Neutrophil (primary cell): ENCODE results near the gene ASIC4.
A peak's percentile ranks its signal among the peaks of the same experiment; 100 is the strongest.

Source experiments
- H3K27ac ChIP-seq: fragments of 200-600 bp; sonication (generic); 2 replicates; pipeline ENCODE4 v1.5.1; 2016; ENCODE audit warnings: mild to moderate bottlenecking, moderate library complexity
- H3K27me3 ChIP-seq: fragments of 200-600 bp; sonication (generic); 2 replicates; pipeline ENCODE4 v1.6.0; 2016; ENCODE audit warnings: mild to moderate bottlenecking
- H3K36me3 ChIP-seq: fragments of 200-600 bp; sonication (generic); 2 replicates; pipeline ENCODE4 v1.5.1; 2017
- H3K4me1 ChIP-seq, 2 experiments: fragments of 200-600 bp in 1 of 2; sonication (generic) in 1 of 2; 1 replicate in 1 of 2; 2 replicates in 1 of 2; pipeline versions ENCODE4 v1.5.1 to v1.6.1; 2013 to 2016; ENCODE audit warnings: low read depth in 1 of 2, low read length in 1 of 2, mild to moderate bottlenecking in 1 of 2, moderate library complexity in 1 of 2; ENCODE audit not compliant: control insufficient read depth in 1 of 2, insufficient read depth in 1 of 2
- H3K4me3 ChIP-seq, 2 experiments: fragments of 200-600 bp in 1 of 2; sonication (generic) in 1 of 2; 1 replicate in 1 of 2; 2 replicates in 1 of 2; pipeline ENCODE4 v1.5.1; 2013 to 2016; ENCODE audit warnings: low read depth in 1 of 2, low read length in 1 of 2, mild to moderate bottlenecking in 1 of 2, moderate library complexity in 1 of 2
- H3K9me3 ChIP-seq: fragments of 200-600 bp; sonication (generic); 2 replicates; pipeline ENCODE4 v1.5.1; 2016
- TF ChIP-seq, protein P1 (sequence below): fragments of 200-600 bp; sonication (generic); IDR thresholded peaks from 2 replicates; pipeline ENCODE4 v1.5.1; 2016; ENCODE audit warnings: antibody characterized with exemption

Gene ASIC4

GRCh38 chr2:219496825-219497494, 17.3 kb upstream of the ASIC4 start:
- Histone ChIP-seq H3K9me3 (no peaks in the 10 kb centered on the region), H3K36me3 (peaks cover 2% of the 10 kb centered on the region), H3K27me3 (peaks cover 58% of the 10 kb centered on the region), H3K4me1 (peaks cover 27 to 32% of the 10 kb centered on the region in 2 experiments), H3K4me3 (peak overlapping the region; percentile 86 to 88), H3K27ac (no peak overlapping the region)
- TF ChIP-seq, protein P1, sequence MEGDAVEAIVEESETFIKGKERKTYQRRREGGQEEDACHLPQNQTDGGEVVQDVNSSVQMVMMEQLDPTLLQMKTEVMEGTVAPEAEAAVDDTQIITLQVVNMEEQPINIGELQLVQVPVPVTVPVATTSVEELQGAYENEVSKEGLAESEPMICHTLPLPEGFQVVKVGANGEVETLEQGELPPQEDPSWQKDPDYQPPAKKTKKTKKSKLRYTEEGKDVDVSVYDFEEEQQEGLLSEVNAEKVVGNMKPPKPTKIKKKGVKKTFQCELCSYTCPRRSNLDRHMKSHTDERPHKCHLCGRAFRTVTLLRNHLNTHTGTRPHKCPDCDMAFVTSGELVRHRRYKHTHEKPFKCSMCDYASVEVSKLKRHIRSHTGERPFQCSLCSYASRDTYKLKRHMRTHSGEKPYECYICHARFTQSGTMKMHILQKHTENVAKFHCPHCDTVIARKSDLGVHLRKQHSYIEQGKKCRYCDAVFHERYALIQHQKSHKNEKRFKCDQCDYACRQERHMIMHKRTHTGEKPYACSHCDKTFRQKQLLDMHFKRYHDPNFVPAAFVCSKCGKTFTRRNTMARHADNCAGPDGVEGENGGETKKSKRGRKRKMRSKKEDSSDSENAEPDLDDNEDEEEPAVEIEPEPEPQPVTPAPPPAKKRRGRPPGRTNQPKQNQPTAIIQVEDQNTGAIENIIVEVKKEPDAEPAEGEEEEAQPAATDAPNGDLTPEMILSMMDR = no peak

- Histone ChIP-seq H3K4me1 (peaks cover 27 to 32% of the 10 kb centered on the region in 2 experiments), H3K27me3 (peaks cover 51% of the 10 kb centered on the region), H3K27ac (peak overlapping the region; percentile 83), H3K36me3 (peaks cover 7% of the 10 kb centered on the region), H3K4me3 (peak overlapping the region; percentile 86 to 88), H3K9me3 (no peaks in the 10 kb centered on the region)
- TF ChIP-seq, protein P1 = no peak
These were observed 16.6 kb upstream of the ASIC4 start for GRCh38 chr2:219497495-219498279.

DNA sequence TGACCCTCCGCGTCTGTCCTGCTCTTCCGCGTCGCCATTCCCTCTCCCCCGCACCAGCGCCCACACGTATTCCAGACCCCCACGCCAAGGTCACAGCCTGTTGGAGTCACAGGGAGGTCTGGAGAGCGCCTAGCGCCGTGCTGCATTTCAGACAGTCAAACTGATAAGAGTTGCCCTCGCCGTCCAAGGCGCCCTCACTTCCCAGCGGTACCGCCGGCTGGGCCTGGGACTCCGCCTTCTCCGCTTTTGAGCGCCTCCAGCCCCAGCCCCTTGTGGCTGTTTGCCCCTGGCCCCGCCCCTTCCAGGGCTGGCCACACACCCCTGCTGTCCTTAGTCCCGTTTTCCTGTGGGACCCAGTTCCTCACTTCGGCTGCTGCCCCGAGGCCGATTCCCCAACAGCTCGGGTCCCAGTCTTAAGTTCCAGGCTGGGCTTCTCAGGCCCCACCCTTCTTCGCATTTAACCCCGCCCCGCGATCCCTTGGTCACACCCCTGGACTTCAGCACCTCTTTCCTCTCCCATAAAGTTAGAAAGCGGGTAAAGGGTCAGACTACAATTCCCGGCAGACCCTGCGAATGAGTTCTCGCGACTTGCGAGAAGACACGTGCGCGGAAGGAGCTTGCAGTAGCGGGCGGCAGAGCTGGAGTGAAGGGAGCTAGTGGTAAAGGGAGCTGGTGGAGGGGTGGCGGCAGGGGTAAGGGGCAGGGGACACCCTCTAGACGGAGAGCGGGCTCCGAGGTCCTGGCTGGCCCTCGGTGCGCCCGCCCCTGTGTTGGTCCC, 15.8 kb upstream of the ASIC4 start, which contains the start of gene GMPPA:
Gene GMPPA, plus strand, starts transcription at position 612 of the 778 bp plus-strand sequence. CDS start 1,085 bp downstream, outside the sequence.
- no peaks in the 10 kb centered on the region for H3K9me3 ChIP-seq
- TF ChIP-seq, protein P1 = no peak
- peaks cover 43% of the 10 kb centered on the region for H3K27me3 ChIP-seq
- H3K27ac ChIP-seq = peak within 1 kb of the TSS; percentile 83
- H3K4me3 ChIP-seq = peak within 1 kb of the TSS; percentile 86 to 88
- peaks cover 11% of the 10 kb centered on the region for H3K36me3 ChIP-seq
- peaks cover 27 to 32% of the 10 kb centered on the region in 2 experiments for H3K4me1 ChIP-seq

GRCh38 chr2:219499058-219499307, 15.3 kb upstream of the ASIC4 start:
- Histone ChIP-seq H3K4me3 (peak overlapping the region; percentile 86 to 88), H3K27me3 (peaks cover 38% of the 10 kb centered on the region), H3K27ac (peak overlapping the region; percentile 83), H3K4me1 (peaks cover 27 to 32% of the 10 kb centered on the region in 2 experiments), H3K36me3 (peaks cover 16% of the 10 kb centered on the region), H3K9me3 (no peaks in the 10 kb centered on the region)
- TF ChIP-seq, protein P1 = no peak

DNA sequence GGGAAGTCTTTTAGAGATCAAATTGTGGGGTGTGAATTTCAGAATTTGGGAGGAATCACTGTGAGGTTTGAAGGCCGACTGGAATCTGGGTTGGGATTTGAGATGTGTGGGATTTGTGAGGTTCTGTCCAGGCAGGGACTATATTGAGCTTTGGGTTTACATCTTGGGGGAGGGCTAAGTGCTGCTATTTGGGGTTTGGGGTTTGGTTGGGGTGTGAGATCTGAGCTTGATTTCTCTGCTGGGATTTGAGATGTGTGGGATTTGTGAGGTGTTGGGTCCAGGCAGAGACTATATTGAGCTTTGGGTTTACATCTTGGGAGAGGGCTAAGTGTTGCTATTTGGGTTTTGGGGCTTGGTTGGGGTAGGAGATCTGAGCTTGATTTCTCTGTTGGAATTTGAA, 14.7 kb upstream of the ASIC4 start:
- TF ChIP-seq, protein P1 = no peak
- Histone ChIP-seq H3K27me3 (peaks cover 32% of the 10 kb centered on the region), H3K4me1 (peaks cover 27 to 32% of the 10 kb centered on the region in 2 experiments), H3K9me3 (no peaks in the 10 kb centered on the region), H3K4me3 (peak overlapping the region in 1 of 2 experiments; percentile 86), H3K27ac (peak overlapping the region; percentile 83), H3K36me3 (peaks cover 22% of the 10 kb centered on the region)
